DMS153 treated with DMSO at 0.1 percent for 48 hours (cell line): ENCODE data around the gene FNDC3B.

Experiments
- DNase-seq: peaks from one replicate; lab custom pipeline; 2025; ENCODE audit not compliant: unreplicated experiment; lab: John Stamatoyannopoulos, UW

The FNDC3B gene

DNA sequence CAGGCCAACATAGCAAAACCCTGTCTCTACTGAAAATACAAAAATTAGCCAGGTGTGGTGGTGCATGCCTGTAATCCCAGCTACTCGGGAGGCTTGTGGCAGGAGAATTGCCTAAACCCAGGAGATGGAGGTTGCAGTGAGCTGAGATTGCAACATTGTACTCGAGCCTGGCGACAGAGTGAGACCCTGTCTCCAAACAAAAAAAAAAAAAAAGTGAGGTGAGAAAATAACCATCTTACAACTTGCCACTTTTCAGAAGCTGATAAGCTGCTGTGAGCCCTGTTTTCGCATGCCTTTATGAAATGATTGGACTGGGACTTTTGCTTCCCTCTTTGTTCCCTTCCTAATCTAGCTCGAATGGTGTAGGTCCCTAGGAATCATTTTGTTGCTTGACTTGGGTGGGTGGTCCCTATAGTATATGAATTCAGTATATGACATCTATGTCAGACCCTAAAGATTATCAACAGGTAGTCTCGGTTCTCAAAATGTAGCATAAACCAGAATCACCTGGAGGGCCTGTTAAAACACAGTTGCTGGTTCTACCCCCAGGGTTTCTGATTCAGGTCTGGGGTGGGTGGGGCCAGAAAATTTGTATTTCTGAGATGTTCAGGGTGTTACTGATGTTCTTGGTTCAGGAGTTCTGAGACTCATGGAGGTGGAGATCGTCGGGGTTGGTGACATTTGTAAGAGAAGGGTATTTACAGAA lies 107.9 kb downstream of the FNDC3B start:
- no peak for DNase-seq

DNA sequence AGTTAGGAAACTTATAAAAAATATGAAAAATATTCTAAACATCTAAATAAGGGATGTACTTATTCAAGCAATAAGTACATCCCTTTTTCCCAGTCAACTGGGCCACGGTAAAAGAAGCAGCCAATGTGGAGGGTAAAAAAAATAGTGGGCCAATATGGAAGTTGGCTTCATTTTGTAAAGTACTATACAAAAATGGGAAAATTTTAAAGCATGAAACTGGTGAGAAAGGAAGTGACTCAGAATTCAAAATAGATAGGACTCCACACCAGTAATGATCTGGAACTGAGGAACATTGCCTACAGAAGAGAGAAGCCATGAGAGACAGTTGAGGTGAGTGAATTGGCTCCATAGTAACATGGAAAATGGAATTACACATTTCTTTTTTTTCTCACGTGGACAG lies 108.9 kb downstream of the FNDC3B start:
- DNase-seq, result no peak

DNA sequence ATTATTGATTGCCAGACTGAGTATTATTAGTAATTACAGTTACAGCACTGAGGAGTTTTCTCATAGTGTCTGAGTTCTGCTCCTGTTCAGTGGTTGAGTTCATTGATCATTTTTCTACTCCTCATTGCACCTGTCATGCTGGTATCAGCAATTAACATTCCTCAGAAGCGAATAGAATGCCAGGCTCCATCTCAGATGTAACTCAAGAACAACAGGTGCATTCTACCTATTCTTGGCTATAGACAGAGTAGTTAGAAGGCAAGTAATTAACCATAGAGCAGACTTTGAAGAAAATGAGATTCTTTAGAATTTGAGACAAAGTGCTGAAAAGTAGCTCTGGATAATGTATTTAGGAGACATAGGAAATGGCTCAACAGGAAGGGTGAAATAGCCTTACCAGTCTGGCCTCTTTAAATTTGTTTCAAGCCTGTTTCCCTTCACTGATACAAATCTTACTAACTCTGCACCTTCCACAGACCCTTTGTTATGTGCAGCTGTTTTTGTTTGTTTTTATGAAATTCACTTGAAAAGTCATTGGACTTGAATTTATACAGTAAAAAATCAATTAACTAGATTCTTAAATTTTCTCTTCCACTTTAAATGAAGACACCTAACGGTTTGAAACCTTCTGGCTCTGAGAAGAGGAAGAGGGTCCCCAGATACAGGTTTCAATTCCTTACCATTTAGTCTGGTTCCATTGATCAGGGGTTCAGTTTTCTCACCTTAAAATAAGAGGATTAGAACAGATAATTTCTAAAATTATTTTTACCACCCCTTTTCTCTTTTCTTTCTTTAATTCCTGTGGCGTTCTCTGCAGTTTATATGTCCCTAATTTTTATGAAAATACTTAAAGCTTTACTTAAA lies 109.6 kb downstream of the FNDC3B start:
- no peak for DNase-seq

DNA sequence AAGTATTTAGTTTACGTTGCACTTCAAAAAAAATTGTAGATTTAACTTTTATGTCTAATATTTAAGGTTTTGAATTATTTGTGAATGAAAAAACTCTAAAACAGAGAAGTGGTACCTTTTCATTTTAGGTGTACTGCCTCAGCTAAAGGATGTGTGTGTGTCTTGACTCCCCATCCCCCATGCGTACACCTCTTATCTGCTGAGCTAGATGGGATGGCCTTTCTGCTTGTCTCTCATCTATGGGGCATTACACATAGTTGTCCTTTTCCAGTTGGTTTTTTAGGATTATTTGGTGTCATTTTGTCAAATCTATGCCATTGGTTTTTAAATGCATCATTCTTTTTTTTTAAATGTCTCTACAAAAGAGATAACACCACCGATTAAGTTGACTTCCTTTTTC lies 110.9 kb downstream of the FNDC3B start:
- DNase-seq, result no peak

DNA sequence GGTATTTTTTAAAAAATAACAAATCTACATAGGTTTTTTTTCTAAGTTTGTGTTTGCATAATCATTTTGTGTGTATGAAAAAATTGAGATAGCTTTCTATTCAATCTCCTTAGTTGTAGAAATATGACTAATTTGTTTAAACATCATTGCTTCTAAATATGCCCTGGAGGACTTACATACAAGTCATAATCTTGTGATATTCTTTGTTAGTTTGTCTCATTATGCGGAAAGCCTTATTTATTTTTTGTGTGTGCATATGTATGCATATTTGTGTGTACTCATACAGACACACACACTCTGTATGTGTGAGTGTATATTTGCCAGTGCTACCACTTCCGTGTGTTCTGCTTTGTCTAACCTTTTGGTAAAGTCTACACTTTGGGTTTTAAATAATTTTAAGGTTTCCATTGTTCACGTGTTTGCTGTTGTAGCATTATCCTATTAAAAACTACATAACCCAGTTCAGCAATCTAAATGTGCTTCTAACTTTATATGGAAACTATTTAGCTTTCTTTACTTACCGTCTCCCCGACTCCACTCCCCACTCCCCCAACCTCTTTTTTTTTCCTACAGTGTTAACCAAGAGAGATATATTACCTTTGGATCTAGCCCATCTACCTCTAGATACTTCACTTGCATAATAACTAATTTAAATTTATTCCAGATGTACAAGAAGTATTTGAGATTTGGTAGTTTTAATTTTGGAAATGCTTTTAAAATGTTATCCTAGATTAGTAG lies 111.7 kb downstream of the FNDC3B start:
- no peak for DNase-seq

DNA sequence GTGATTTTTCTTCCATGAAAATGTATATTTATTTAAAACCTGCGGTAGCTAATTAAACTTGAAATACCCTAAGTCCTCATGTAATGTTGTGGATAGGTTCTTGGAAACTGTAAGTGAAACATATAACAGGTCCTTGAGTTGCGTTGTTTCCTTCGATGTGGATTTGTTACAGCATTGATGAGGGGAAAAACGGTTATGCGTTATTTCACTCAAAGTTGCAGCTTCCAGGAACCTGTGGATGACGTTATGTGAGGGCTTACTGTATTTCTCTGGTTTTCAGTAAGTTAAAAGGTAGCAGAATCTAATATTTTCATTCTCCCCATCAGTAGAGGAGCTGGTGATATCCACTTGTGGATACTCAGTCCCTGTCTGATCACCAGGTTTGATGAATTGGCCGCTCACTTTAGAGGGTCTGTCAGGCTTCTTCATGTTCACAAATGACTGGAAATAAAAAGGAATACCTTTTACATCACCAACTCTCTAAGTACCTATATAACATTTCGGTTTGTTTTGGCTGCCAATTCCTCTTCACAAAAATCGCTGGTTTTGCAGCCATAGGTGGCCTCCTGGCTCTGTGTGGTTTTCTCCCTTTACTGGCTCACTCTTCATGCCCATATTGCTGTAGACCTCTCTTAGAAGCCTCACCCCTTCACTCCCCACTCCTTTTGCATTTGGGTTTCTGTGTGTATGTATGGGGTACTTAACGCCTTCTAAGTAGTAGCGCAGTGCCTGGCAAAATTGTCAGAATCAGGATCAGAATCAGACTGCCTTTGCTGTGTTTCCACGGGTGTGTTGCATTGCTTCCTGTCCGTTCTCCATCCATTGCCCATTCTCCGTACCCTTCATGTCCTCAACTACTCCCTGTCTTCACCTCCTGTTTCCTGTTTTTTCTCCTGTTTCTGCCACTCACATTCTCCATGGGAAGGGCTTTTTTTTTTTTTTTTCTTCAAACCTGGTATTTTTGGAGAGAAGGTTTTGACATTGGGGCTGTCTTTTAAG lies 112.6 kb downstream of the FNDC3B start:
- DNase-seq, result no peak

DNA sequence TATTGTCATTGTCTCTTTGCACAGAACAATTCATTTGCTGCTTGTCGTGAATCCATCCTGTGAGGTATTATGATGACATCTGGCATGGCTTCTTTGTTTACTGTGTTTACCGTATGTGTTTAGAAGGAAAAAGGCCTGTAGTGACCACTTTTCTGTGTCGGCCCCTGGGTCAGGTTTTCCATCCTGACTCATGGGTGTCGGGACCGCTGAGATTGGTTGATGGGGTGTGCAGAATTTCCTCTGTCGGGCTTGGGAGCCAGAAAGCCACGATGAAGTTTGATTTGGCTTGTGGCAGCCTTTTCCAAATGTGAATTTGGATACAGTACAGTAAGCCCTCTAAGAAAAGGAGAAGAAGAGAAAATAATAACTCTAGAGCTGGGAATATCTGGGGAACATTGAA lies 113.5 kb downstream of the FNDC3B start:
- DNase-seq, result no peak

DNA sequence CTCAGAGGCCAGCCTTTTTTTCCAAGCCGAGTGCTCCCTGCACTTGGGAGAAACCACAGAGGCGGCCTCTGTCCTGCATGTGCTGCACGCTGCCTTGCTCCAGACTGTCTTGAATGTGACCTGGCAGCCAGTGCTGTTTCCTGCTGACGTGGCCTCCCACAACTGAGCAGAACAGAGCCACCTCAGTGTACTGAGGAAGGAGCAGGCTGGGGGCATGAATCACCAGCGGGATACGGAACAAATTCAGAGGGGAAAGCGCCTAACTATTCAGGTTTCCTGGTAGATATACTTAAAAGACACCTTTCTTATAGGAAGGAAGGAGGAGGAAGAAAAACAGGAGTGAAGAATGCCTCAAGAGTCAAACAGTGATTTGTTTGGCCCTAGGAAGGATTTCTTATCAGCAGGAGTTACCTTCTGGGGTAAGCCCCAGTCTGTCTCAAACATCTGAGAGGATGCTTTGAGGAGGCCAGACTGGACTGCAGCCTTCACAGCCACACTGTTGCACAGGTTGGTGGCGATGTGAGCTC lies 114.0 kb downstream of the FNDC3B start:
- no peak for DNase-seq

DNA sequence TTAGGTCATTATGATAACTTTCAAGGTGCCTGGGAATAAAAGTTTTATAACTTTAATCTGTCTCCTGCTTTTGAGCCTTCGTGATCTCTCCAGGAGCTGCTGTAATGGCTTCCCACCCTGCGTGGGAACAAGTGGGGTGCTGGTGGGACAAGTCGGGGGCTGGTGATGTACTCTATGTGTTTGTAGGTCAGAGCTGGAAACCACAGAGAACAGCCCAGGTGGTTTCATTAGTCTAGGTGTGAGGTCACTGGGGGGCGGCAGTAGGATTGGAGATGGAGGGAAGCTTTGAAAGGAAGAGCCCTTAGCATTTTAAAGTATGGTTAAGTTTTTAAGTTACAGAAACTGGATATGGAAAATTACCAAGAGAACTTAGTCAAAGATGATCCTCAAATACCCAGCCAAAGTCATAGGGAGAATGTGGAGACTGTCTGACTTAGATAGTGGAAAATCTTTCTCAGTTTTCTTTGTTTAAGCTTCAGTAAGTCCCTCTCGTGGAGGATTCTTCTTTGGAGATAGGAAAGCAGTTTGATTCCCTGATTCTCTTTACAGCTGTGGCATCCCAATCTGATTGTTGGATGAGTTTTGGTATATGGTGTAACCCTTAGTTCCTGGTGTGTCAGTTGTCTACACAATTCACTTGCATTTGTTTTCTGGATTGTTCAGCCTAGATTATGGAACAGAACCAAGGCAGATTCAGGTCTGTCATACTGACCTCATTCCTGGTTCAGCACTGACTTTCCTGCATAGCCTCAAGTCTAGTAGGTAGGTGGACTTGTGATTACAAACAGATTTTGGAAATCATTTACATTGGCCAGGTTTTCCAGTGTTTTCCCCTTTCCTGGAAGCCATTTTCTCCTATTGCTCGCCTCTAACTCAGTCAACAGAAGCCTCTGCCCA lies 115.6 kb downstream of the FNDC3B start:
- no peak for DNase-seq

DNA sequence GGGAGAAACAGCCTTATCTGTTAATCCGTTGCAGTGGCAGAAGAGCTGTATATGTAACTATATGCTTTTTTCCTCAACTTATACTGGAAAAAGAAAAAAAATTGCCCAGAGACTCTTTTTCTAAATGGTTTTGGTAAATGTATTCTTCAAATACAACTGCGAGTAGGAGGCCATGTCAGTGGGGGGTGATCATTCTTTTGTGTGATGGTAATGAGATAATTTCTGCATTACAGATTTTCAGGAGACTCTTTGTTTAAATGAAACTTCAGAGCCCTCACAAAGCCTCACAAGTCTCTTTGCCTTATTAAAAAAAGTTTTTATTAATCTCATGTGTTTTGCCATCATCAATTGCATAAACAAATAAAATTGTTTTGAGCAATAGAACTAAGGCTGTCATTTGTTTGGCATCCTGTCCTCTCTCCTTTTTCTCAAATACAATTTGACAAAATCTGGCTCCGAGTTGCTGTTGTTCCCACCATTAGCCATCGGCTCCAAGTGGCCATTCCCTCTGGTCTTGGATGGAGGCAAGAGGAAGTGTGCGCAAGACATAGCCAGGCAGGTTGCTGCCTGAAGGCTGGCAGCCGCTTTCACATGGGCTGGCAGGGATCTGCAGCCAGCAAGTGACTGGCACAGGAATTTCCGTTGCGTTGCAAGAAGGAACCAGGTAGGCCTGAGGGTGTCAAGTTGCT lies 116.7 kb downstream of the FNDC3B start:
- DNase-seq, result no peak

DNA sequence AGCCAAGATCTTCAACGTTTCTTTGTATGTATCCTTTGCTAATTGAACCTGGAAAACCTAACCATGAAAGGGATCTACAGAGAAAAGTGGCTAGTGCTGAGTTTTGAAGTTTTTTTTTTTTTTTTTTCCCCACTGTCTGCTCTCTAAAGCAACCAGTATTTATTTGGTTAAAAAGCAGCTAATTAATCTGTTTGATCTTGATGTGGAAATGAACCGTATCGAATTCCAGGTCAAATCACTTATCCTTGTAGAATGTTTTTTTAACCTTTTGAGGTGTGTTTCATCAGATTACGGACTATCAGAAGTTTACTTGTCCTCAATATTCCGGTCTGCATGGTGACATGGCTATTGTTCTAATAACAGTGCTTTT lies 117.2 kb downstream of the FNDC3B start:
- DNase-seq, result no peak

DNA sequence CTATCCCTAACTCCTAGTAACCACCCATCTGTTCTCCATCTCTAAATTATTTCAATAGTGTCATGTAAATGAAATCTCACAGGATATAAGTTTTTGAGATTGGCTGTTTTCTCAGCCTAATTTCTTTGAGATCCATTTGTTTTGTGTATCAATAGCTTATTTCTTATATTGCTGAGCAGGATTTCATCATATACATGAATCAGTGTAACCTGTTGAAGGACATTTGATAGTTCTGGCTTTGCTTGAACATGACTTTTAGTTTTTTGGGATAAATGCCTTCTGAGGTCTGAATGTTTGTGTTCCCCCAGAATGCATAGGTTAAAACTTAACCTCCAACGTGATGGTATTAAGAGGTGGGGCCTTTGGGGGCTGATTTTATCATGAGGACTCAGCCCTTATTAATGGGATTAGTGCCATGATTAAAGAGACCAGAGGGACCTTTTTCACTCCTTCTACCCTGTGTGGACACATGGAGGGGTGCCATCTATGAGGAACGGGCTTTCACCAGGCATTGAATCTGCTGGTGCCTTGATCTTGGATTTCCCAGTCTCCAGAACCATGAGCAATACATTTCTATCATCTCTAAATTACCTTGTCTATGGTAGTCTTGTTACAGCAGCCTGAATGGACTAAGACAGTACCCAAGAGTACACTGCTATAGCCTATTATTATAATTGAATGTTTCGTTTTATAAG lies 118.3 kb downstream of the FNDC3B start:
- DNase-seq, result no peak

DNA sequence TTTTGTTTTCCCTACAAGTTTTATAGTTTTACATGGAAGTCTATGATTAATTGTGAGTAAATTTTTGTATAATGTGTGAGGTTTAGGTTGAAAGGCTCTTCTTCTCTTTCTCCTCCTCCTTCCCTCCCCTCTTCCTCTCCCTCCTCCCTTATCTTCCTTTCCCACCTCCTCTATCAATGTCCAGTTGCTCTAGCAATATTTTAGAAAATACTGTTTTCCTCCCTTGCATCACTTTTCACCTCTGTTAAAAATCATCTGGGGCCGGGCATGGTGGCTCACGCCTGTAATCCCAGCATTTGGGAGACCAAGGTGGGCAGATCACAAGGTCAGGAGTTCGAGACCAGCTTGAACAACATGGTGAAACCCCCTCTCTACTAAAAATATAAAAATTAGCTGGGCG lies 119.4 kb downstream of the FNDC3B start:
- DNase-seq, result no peak

DNA sequence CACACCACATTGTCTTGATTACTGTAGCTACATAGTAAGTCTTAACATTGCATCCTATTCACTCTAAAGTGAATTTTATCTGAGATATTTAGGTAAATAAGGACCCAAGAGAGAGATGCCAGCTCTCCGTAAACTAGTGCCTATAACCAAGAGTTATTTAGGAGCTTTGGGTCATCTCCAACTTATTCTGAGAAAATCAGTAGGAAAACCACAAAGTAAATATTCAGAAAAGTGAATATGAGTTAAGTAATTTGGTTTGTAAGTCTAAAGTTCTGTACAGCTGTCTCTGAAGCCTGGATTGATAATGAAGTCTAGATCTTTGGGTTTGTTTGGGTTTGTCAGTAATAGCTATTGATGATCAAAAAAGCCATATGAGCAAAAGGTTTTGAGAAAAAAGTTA lies 120.0 kb downstream of the FNDC3B start:
- no peak for DNase-seq

DNA sequence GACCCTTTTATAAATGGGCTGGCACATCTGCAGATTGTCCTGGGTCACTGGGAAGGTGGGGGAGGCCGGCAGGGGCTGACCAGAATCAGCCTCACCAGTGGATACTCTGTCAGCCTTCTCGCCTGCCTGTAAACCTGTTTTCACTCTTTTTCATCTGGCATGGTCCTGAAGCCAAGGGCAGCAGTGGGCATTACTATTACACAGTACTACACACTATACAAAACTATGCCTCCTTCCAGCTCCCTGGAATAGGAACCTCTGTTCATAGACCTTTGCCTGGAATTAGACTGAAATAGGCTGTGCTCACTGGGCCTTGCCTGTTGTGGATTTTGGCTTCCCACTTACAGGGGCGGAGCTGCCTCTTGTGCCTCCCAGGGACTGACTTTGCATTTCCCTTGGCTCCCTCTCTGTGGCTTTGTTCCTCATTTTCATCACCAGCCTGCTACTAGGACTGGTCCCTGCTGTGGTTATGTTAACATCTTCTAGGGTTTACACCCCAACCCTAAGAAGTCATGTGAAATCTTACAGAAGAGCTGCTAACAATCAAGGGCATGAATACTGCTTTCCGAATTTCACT lies 120.7 kb downstream of the FNDC3B start:
- DNase-seq, result no peak

DNA sequence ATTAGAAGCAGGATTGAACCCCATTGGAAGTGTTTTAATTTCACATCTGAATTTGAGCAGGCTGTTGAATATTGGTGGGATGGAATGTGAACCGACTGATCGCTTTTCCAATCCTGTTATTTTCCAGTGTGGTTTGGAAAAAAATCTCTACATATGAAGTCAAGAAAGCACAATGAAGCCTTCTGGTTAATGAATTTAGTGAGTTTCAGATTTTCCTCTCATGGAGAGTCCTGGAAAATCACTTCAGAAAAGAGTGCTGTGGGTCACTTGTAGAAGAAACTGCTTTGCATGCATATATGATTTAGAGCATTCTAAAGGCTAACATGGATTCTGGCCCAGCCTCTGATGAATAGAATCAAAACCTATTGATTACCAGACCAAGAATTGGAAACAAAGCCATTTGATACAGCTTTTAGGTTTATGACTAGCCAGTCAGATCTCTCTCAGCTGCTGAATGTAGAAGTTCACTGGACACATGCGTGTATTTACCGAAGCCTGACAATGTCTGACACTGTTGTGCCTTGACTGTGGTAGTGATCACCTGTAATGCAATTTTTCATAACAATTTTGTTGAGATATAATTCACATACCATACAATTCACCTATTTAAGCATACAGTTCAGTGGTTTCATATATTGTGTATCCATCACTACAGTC lies 121.9 kb downstream of the FNDC3B start:
- no peak for DNase-seq

DNA sequence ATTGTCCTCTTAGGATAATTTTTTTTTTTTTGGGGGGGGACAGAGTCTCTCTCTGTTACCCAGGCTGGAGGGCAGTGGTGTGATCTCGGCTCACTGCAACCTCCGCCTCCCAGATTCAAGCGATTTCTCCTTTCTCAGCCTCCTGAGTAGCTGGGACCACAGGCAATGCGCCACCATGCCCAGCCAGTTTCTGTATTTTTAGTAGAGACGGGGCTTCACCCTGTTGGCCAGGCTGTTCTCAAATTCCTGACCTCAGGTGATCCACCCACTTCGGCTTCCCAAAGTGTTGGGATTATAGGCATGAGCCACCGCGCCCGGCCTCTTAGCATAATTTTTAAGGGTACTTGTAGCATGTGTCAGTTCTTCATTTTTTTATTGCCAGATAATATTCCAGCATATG lies 122.6 kb downstream of the FNDC3B start:
- DNase-seq, result no peak
